Panc1 (cell line): ENCODE results near the gene QSER1. TPM values are rescaled to one million over a fixed set of nuclear protein-coding genes. Genes with fewer than 3 reads are reported as not detected.

Experiments
- ATAC-seq: fragments of 200-7000 bp; cut with Tn5 transposase; 2 replicates; pipeline ENCODE4 v1.9.1; 2020; ENCODE audit warnings: mild to moderate bottlenecking, moderate library complexity
- BruUV-seq: library from RNA; stranded (reverse); fragments of 400-500 nt; replicated peaks from 2 replicates; lab custom pipeline; 2021; lab: Mats Ljungman, UMichigan
- CTCF ChIA-PET: fragments of 300-600 bp; sonication (Branson Sonifier 250); formaldehyde crosslinking; loops from one replicate; lab custom pipeline; 2022; ENCODE audit warnings: antibody characterized with exemption; lab: Charles Lee
- POLR2A ChIA-PET: fragments of 300-600 bp; sonication (Branson Sonifier 250); formaldehyde crosslinking; loops from one replicate; lab custom pipeline; 2022; ENCODE audit warnings: antibody characterized with exemption; lab: Charles Lee
- DNase-seq: peaks from one replicate; pipeline ENCODE4 v3.0.0-alpha.2; 2010; ENCODE audit warnings: low read depth, low spot score
- H3K27ac ChIP-seq: 2 replicates; pipeline ENCODE4 v1.5.1; 2011; ENCODE audit warnings: mild to moderate bottlenecking, low read length, inconsistent platforms
- H3K27me3 ChIP-seq: fragments of 200-500 bp; sonication (Bioruptor generic); 2 replicates; pipeline ENCODE4 v1.6.0; 2014; ENCODE audit warnings: low read length, inconsistent platforms; ENCODE audit not compliant: control insufficient read depth, insufficient read depth
- H3K36me3 ChIP-seq: fragments of 200-500 bp; sonication (Bioruptor generic); 2 replicates; pipeline ENCODE4 v1.5.1; 2014; ENCODE audit warnings: inconsistent platforms, mild to moderate bottlenecking, low read length, moderate library complexity; ENCODE audit not compliant: control insufficient read depth, insufficient read depth
- H3K4me1 ChIP-seq: 2 replicates; pipeline ENCODE4 v1.5.1; 2011; ENCODE audit warnings: inconsistent platforms, mild to moderate bottlenecking, low read length, moderate library complexity; ENCODE audit not compliant: control insufficient read depth, insufficient read depth
- H3K4me3 ChIP-seq, 2 experiments: 2 replicates each; pipeline ENCODE4 v1.5.1; 2011 to 2012; ENCODE audit warnings: low read depth in 2 of 2, low read length in 2 of 2, mild to moderate bottlenecking in 2 of 2, inconsistent platforms in 1 of 2, moderate library complexity in 1 of 2
- H3K9me3 ChIP-seq: fragments of 200-500 bp; sonication (Bioruptor generic); 2 replicates; pipeline ENCODE4 v1.5.1; 2014; ENCODE audit warnings: low read depth, mild to moderate bottlenecking, inconsistent platforms, low read length, moderate library complexity; ENCODE audit not compliant: control insufficient read depth, insufficient read depth
- CTCF ChIP-seq: fragments of 450-650 bp; IDR thresholded peaks from 2 replicates; pipeline ENCODE4 v1.5.1; 2017; ENCODE audit warnings: mild to moderate bottlenecking
- POLR2AphosphoS5 ChIP-seq: IDR thresholded peaks from 2 replicates; pipeline ENCODE4 v1.6.1; 2012; ENCODE audit warnings: mild to moderate bottlenecking, low read depth, low read length, moderate library complexity
- REST ChIP-seq, 2 experiments: IDR thresholded peaks; 2 replicates each; pipeline ENCODE4 v1.6.1; 2011 to 2012; ENCODE audit warnings: low read depth in 2 of 2, control low read depth in 1 of 2, low read length in 1 of 2, mild to moderate bottlenecking in 1 of 2, moderate library complexity in 1 of 2; ENCODE audit not compliant: insufficient read depth in 1 of 2
- SIN3A ChIP-seq: IDR thresholded peaks from 2 replicates; pipeline ENCODE4 v1.6.1; 2012; ENCODE audit warnings: low read depth, mild to moderate bottlenecking, low read length, moderate library complexity, borderline replicate concordance; ENCODE audit not compliant: insufficient read depth
- TCF7L2 ChIP-seq: IDR thresholded peaks from 2 replicates; pipeline ENCODE4 v1.6.1; 2011; ENCODE audit warnings: mild to moderate bottlenecking, low read depth, low read length, inconsistent platforms
- in situ Hi-C: cut with HindIII; loops from 2 replicates; pipeline ENCODE4 v1.10.0; 2016; ENCODE audit warnings: low sequenced_read_pairs, low pct_unique_long_range_greater_than_20kb
- intact Hi-C: fragments of 100-400 bp; cut with micrococcal nuclease; formaldehyde crosslinking; loops from one replicate; pipeline ENCODE4 v1.10.0; 2022; ENCODE audit not compliant: unreplicated experiment
- total RNA-seq: library from RNA; stranded (reverse); gene quantifications from one replicate; pipeline ENCODE4 v1.2.1, GENCODE V29; 2021; ENCODE audit not compliant: unreplicated experiment

The QSER1 gene
- total RNA-seq, 1 experiment from 2014 or later: 48.2 TPM

GRCh38 chr11:32891657-32892354 lies 805 bp upstream of the QSER1 start:
- Histone ChIP-seq H3K4me1 (peaks cover 27% of the 10 kb centered on the region), H3K27ac (peak overlapping the region; percentile 98), H3K9me3 (no peaks in the 10 kb centered on the region), H3K36me3 (no peaks in the 10 kb centered on the region; the same call in 1 of the 2 replicates), H3K27me3 (no peaks in the 10 kb centered on the region), H3K4me3 (peak overlapping the region; percentile 83 to 95)
- POLR2A ChIA-PET: interaction anchor here (0.5 to 0.7 kb wide), 2 partner anchors 12 to 1379 kb away, joined by 3 to 6 read pairs; no protein-coding TSS in a partner anchor
- ATAC-seq (no peak), DNase-seq (no peak)
- CTCF ChIA-PET: interaction anchor here (0.6 kb wide), 1 partner anchor 21 kb away, joined by 7 read pairs; no protein-coding TSS in a partner anchor
- BruUV-seq: TSS peak; percentile 92
- TF ChIP-seq POLR2AphosphoS5: no peak
- TF ChIP-seq TCF7L2: no peak
- TF ChIP-seq SIN3A: no peak
- no peak for TF ChIP-seq REST (IDR thresholded peaks at IDR 0.05; ENCODE audit: insufficient read depth in 1 of 2, low read depth in 2 of 2, low read length in 1 of 2)
- no peak for TF ChIP-seq CTCF
- in situ Hi-C loops (no loop called here), intact Hi-C loops (no loop called here)

- in situ Hi-C loops: no loop called here
- Histone ChIP-seq H3K4me1 (peaks cover 27% of the 10 kb centered on the region), H3K27me3 (no peaks in the 10 kb centered on the region), H3K36me3 (no peaks in the 10 kb centered on the region; the same call in 1 of the 2 replicates), H3K9me3 (no peaks in the 10 kb centered on the region), H3K4me3 (peak overlapping the region; percentile 85 to 92), H3K27ac (peak overlapping the region; percentile 81; the same call in 1 of the 2 replicates)
- ChIA-PET POLR2A (interaction anchor here (0.5 kb wide), 1 partner anchor 16 kb away, joined by 5 read pairs; no protein-coding TSS in a partner anchor), CTCF (interaction anchor here (0.7 kb wide), 1 partner anchor 79 kb away, joined by 3 read pairs; no protein-coding TSS in a partner anchor)
- BruUV-seq: no TSS peak
- TF ChIP-seq SIN3A (no peak), TCF7L2 (no peak), CTCF (no peak), POLR2AphosphoS5 (no peak), REST (IDR thresholded peaks at IDR 0.05; ENCODE audit: insufficient read depth in 1 of 2, low read depth in 2 of 2, low read length in 1 of 2) (no peak)
- intact Hi-C loops: no loop called here
- DNase-seq (no peak), ATAC-seq (no peak; the same call in 1 of the 2 replicates)
Observed at GRCh38 chr11:32893093-32893342, 407 bp downstream of the QSER1 start.
